ENCODE results near the gene ACSS3.
"Not testable (repeated sequence)": the region's sequence is repeated elsewhere in the genome, so short reads cannot be mapped to it uniquely, and the experiment has no call there.

Gene ACSS3

GRCh38 chr12:81095501-81096232 is 17.8 kb downstream of the ACSS3 start:
- DNase-seq = no peak

GRCh38 chr12:81105687-81106086 is 27.8 kb downstream of the ACSS3 start:
- DNase-seq = no peak

GRCh38 chr12:81114226-81114625 is 36.3 kb downstream of the ACSS3 start:
- no peak for DNase-seq

GRCh38 chr12:81119069-81119468 is 41.2 kb downstream of the ACSS3 start:
- not testable (repeated sequence) for DNase-seq

GRCh38 chr12:81120961-81121360 is 43.1 kb downstream of the ACSS3 start:
- DNase-seq = no peak

- no peak for DNase-seq
These were observed 45.7 kb downstream of the ACSS3 start for GRCh38 chr12:81123611-81124010.

GRCh38 chr12:81125691-81126090 is 47.8 kb downstream of the ACSS3 start:
- DNase-seq = no peak

GRCh38 chr12:81128930-81129554 is 51.2 kb downstream of the ACSS3 start:
- DNase-seq = no peak

GRCh38 chr12:81136519-81136918 is 58.6 kb downstream of the ACSS3 start:
- DNase-seq = no peak

- no peak for DNase-seq
These were observed 59.9 kb downstream of the ACSS3 start for GRCh38 chr12:81137801-81138200.

- no peak for DNase-seq
These were observed 63.3 kb downstream of the ACSS3 start for GRCh38 chr12:81141217-81141616.

- no peak for DNase-seq
These were observed 65.2 kb downstream of the ACSS3 start for GRCh38 chr12:81143057-81143456.

GRCh38 chr12:81146228-81147225 is 68.6 kb downstream of the ACSS3 start:
- no peak for DNase-seq

GRCh38 chr12:81147292-81147919 is 69.5 kb downstream of the ACSS3 start:
- no peak for DNase-seq

GRCh38 chr12:81150382-81150781 is 72.5 kb downstream of the ACSS3 start:
- no peak for DNase-seq

- no peak for DNase-seq
These were observed 82.0 kb downstream of the ACSS3 start for GRCh38 chr12:81159856-81160255.

GRCh38 chr12:81161680-81162079 is 83.8 kb downstream of the ACSS3 start:
- DNase-seq = no peak

GRCh38 chr12:81162391-81163136 is 84.7 kb downstream of the ACSS3 start:
- no peak for DNase-seq

- no peak for DNase-seq
These were observed 86.9 kb downstream of the ACSS3 start for GRCh38 chr12:81164827-81165226.

- no peak for DNase-seq
These were observed 88.9 kb downstream of the ACSS3 start for GRCh38 chr12:81166790-81167189.

- no peak for DNase-seq
These were observed 89.8 kb downstream of the ACSS3 start for GRCh38 chr12:81167694-81168093.

- DNase-seq = no peak
These were observed 90.6 kb downstream of the ACSS3 start for GRCh38 chr12:81168445-81168844.

Measured in CD4-positive, alpha-beta T cell treated with Interleukin-4 for 1 hour (primary cell).